GM19397 (cell line): ENCODE results near the gene AOC3.
A peak's percentile ranks its signal among the peaks of the same experiment; 100 is the strongest.

Source experiments
- ATAC-seq: cut with Tn5 transposase; IDR thresholded peaks from one replicate; pipeline ENCODE4 v1.9.1; 2021; ENCODE audit warnings: mild to moderate bottlenecking, moderate library complexity; ENCODE audit not compliant: unreplicated experiment

Gene AOC3

GRCh38 chr17:42850954-42851353 is at the start of gene AOC3:
TSS of gene AOC3 (plus strand) at chr17:42851199. CDS start at chr17:42851344, 145 bp downstream.
- no peak for ATAC-seq

- no peak for ATAC-seq
Measured at GRCh38 chr17:42803074-42803883, 47.7 kb upstream of the AOC3 start.

- no peak for ATAC-seq
Measured at GRCh38 chr17:42804918-42805367, 46.1 kb upstream of the AOC3 start.

- ATAC-seq: no peak
Measured at GRCh38 chr17:42806249-42806648, 44.8 kb upstream of the AOC3 start.

- no peak for ATAC-seq
Measured at GRCh38 chr17:42809250-42809649, 41.7 kb upstream of the AOC3 start.

- ATAC-seq: no peak
Measured at GRCh38 chr17:42814633-42815399, 36.2 kb upstream of the AOC3 start.

- no peak for ATAC-seq
Measured at GRCh38 chr17:42817866-42818265, 33.1 kb upstream of the AOC3 start.

- ATAC-seq: no peak
Measured at GRCh38 chr17:42818379-42818778, 32.6 kb upstream of the AOC3 start.

GRCh38 chr17:42819939-42820535 is 31.0 kb upstream of the AOC3 start:
- ATAC-seq: no peak

- ATAC-seq: no peak
Measured at GRCh38 chr17:42821176-42821575, 29.8 kb upstream of the AOC3 start.

- ATAC-seq: no peak
Measured at GRCh38 chr17:42827472-42827871, 23.5 kb upstream of the AOC3 start.

- no peak for ATAC-seq
Measured at GRCh38 chr17:42830971-42831370, 20.0 kb upstream of the AOC3 start.

- no peak for ATAC-seq
Measured at GRCh38 chr17:42832213-42832933, 18.6 kb upstream of the AOC3 start.

GRCh38 chr17:42832934-42833766 is 17.8 kb upstream of the AOC3 start, which contains the start of gene PSME3:
TSS of gene PSME3 (plus strand) at chr17:42833397. CDS start at chr17:42833632, 235 bp downstream.
- peak; percentile 92 for ATAC-seq

- ATAC-seq: no peak
Measured at GRCh38 chr17:42833767-42834422, 17.1 kb upstream of the AOC3 start.

GRCh38 chr17:42835732-42836131 is 15.3 kb upstream of the AOC3 start:
- no peak for ATAC-seq

GRCh38 chr17:42841975-42842685 is 8.9 kb upstream of the AOC3 start:
- ATAC-seq: no peak

- ATAC-seq: no peak
Measured at GRCh38 chr17:42843358-42843934, 7.6 kb upstream of the AOC3 start.
